Mucosa of descending colon (tissue), 3 donors: ENCODE results near the gene LCN12. TPM values are rescaled to one million over a fixed set of nuclear protein-coding genes. Genes with fewer than 3 reads are reported as not detected.
A peak's percentile ranks its signal among the peaks of the same experiment; 100 is the strongest.

Experiments used
- ATAC-seq: fragments of 200-7000 bp; cut with Tn5 transposase; one replicate; pipeline ENCODE4 v1.9.1; 2020; ENCODE audit warnings: mild to moderate bottlenecking, moderate library complexity
- DNase-seq, 3 donors: peaks; one replicate each; pipeline ENCODE4 v3.0.0-alpha.2; 2020
- H3K36me3 ChIP-seq: fragments of 200-600 bp; one replicate; pipeline ENCODE4 v1.8.0; 2021; ENCODE audit warnings: low read depth, mild to moderate bottlenecking
- H3K4me1 ChIP-seq: fragments of 200-600 bp; one replicate; pipeline ENCODE4 v1.8.0; 2021; ENCODE audit warnings: low read depth, mild to moderate bottlenecking
- H3K4me3 ChIP-seq: fragments of 200-600 bp; one replicate; pipeline ENCODE4 v1.8.0; 2021; ENCODE audit warnings: mild to moderate bottlenecking
- H3K9me3 ChIP-seq: fragments of 200-600 bp; one replicate; pipeline ENCODE4 v1.8.0; 2021; ENCODE audit warnings: mild to moderate bottlenecking
- CTCF ChIP-seq: fragments of 200-600 bp; IDR thresholded peaks from one replicate; pipeline ENCODE4 v1.8.0; 2022; ENCODE audit warnings: antibody characterized with exemption, mild to moderate bottlenecking
- intact Hi-C, 2 donors: fragments of 100-400 bp; cut with DNase I in 1 of 2; cut with micrococcal nuclease in 1 of 2; formaldehyde crosslinking; loops; one replicate each; pipeline versions ENCODE4 v1.11.0 to v1.11.1; 2022; cut with DNase I, micrococcal nuclease
- total RNA-seq, 3 donors: library from RNA; stranded (reverse); fragmentation: NEBNext Ultra II Directional in 2 of 3; extraction: Animal tissue kit (Norgen Biotek cat#: 25700) in 2 of 3; gene quantifications; one replicate each; pipeline versions ENCODE4 v1.2.1 to v1.2.4, GENCODE V29; 2021 to 2023
- donor health status: DM: no; HTN: no; CAD: no; lungs with moderate emphysema.
- donor health status: DM: no; HTN: no; CAD: no.
- donor health status: DM: no; HTN: yes; CAD: no.

LCN12 gene
- total RNA-seq, 3 donors from 2014 or later: 6.8 to 10.7 (median 7.6) TPM

GRCh38 chr9:136941231-136942111 lies 10.6 kb upstream of the LCN12 start:
- no peak for ATAC-seq
- Histone ChIP-seq H3K4me1 (peaks cover 11% of the 10 kb centered on the region), H3K4me3 (no peak overlapping the region), H3K36me3 (peaks cover 20% of the 10 kb centered on the region), H3K9me3 (no peaks in the 10 kb centered on the region)
- TF ChIP-seq CTCF: no peak
- intact Hi-C loops: no loop called here
- DNase-seq: no peak

GRCh38 chr9:136942112-136942880 lies 9.8 kb upstream of the LCN12 start:
- Histone ChIP-seq H3K36me3 (peaks cover 20% of the 10 kb centered on the region), H3K4me1 (peaks cover 11% of the 10 kb centered on the region), H3K9me3 (no peaks in the 10 kb centered on the region), H3K4me3 (no peak overlapping the region)
- intact Hi-C loops: no loop called here
- TF ChIP-seq CTCF: no peak
- DNase-seq (peak in 1 of 3 donors; percentile 63), ATAC-seq (no peak)

- intact Hi-C loops: no loop called here
- peak in 1 of 3 donors; percentile 54 for DNase-seq
- ATAC-seq: no peak
- Histone ChIP-seq H3K9me3 (no peaks in the 10 kb centered on the region), H3K36me3 (peaks cover 20% of the 10 kb centered on the region), H3K4me1 (peaks cover 15% of the 10 kb centered on the region), H3K4me3 (no peak overlapping the region)
- TF ChIP-seq CTCF: no peak
Observed at GRCh38 chr9:136942881-136943230, 9.2 kb upstream of the LCN12 start.

- DNase-seq (peak; percentile 55 to 80 (median 70)), ATAC-seq (peak; percentile 24)
- intact Hi-C loops: no loop called here
- H3K4me3 ChIP-seq: peak overlapping the region; percentile 95
- no peak for TF ChIP-seq CTCF
- peaks cover 20% of the 10 kb centered on the region for H3K36me3 ChIP-seq
- H3K4me1 ChIP-seq: peaks cover 22% of the 10 kb centered on the region
- H3K9me3 ChIP-seq: no peaks in the 10 kb centered on the region
Observed at GRCh38 chr9:136943291-136944211, 8.5 kb upstream of the LCN12 start.

- peaks cover 20% of the 10 kb centered on the region for H3K36me3 ChIP-seq
- TF ChIP-seq CTCF: no peak
- intact Hi-C loops: no loop called here
- DNase-seq: no peak
- peaks cover 28% of the 10 kb centered on the region for H3K4me1 ChIP-seq
- peak; percentile 41 for ATAC-seq
- no peaks in the 10 kb centered on the region for H3K9me3 ChIP-seq
- peak overlapping the region; percentile 95 for H3K4me3 ChIP-seq
Observed at GRCh38 chr9:136944212-136944518, 7.9 kb upstream of the LCN12 start.
